Measurements from ENCODE around the gene AKIRIN1.

The AKIRIN1 gene

DNA sequence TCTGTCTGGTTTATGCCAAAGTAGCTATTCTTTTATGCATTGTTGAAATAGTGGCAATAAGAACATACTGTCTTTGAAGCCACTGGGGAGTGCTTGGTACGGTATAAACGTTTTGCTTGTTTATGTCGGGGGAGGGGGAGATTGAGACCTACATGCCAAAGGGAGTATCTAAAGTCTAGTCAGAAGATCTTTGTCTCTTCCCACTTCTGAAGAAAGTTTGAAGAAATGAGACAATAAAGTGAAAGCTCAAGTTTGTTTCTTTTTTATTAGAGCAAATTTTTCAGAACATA is 6.8 kb downstream of the AKIRIN1 start:
- no peak for ATAC-seq
- TF ChIP-seq GLIS3 (CRISPR knock-in tag; IDR thresholded peaks at IDR 0.05): no peak
- TF ChIP-seq, protein P1, sequence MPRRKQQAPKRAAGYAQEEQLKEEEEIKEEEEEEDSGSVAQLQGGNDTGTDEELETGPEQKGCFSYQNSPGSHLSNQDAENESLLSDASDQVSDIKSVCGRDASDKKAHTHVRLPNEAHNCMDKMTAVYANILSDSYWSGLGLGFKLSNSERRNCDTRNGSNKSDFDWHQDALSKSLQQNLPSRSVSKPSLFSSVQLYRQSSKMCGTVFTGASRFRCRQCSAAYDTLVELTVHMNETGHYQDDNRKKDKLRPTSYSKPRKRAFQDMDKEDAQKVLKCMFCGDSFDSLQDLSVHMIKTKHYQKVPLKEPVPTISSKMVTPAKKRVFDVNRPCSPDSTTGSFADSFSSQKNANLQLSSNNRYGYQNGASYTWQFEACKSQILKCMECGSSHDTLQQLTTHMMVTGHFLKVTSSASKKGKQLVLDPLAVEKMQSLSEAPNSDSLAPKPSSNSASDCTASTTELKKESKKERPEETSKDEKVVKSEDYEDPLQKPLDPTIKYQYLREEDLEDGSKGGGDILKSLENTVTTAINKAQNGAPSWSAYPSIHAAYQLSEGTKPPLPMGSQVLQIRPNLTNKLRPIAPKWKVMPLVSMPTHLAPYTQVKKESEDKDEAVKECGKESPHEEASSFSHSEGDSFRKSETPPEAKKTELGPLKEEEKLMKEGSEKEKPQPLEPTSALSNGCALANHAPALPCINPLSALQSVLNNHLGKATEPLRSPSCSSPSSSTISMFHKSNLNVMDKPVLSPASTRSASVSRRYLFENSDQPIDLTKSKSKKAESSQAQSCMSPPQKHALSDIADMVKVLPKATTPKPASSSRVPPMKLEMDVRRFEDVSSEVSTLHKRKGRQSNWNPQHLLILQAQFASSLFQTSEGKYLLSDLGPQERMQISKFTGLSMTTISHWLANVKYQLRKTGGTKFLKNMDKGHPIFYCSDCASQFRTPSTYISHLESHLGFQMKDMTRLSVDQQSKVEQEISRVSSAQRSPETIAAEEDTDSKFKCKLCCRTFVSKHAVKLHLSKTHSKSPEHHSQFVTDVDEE (CRISPR knock-in tag; IDR thresholded peaks at IDR 0.05): no peak
- TF ChIP-seq, protein P2, sequence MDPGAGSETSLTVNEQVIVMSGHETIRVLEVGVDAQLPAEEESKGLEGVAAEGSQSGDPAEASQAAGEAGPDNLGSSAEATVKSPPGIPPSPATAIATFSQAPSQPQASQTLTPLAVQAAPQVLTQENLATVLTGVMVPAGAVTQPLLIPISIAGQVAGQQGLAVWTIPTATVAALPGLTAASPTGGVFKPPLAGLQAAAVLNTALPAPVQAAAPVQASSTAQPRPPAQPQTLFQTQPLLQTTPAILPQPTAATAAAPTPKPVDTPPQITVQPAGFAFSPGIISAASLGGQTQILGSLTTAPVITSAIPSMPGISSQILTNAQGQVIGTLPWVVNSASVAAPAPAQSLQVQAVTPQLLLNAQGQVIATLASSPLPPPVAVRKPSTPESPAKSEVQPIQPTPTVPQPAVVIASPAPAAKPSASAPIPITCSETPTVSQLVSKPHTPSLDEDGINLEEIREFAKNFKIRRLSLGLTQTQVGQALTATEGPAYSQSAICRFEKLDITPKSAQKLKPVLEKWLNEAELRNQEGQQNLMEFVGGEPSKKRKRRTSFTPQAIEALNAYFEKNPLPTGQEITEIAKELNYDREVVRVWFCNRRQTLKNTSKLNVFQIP (CRISPR knock-in tag; IDR thresholded peaks at IDR 0.05; ENCODE audit: borderline replicate concordance, low read depth): no peak
- no peak for TF ChIP-seq TOX (CRISPR knock-in tag; IDR thresholded peaks at IDR 0.05; ENCODE audit: borderline replicate concordance)
- no peak for TF ChIP-seq ZNF565 (CRISPR knock-in tag; conservative IDR thresholded peaks at IDR 0.05; ENCODE audit: low read depth)
- no peak for TF ChIP-seq OSR1 (CRISPR knock-in tag; IDR thresholded peaks at IDR 0.05)
- TF ChIP-seq ESRRG (CRISPR knock-in tag; IDR thresholded peaks at IDR 0.05): no peak
- TF ChIP-seq ZNF70 (CRISPR knock-in tag; IDR thresholded peaks at IDR 0.05): no peak
- TF ChIP-seq, protein P3, sequence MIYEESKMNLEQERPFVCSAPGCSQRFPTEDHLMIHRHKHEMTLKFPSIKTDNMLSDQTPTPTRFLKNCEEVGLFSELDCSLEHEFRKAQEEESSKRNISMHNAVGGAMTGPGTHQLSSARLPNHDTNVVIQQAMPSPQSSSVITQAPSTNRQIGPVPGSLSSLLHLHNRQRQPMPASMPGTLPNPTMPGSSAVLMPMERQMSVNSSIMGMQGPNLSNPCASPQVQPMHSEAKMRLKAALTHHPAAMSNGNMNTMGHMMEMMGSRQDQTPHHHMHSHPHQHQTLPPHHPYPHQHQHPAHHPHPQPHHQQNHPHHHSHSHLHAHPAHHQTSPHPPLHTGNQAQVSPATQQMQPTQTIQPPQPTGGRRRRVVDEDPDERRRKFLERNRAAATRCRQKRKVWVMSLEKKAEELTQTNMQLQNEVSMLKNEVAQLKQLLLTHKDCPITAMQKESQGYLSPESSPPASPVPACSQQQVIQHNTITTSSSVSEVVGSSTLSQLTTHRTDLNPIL (CRISPR knock-in tag; IDR thresholded peaks at IDR 0.05; ENCODE audit: low read depth): no peak
- no peak for TF ChIP-seq ZFP30 (CRISPR knock-in tag; IDR thresholded peaks at IDR 0.05)
- no peak for TF ChIP-seq TCF4 (CRISPR knock-in tag; IDR thresholded peaks at IDR 0.05; ENCODE audit: borderline replicate concordance)
- no peak for TF ChIP-seq SNAI2 (CRISPR knock-in tag; IDR thresholded peaks at IDR 0.05)
- no peak for TF ChIP-seq ZFP3 (CRISPR knock-in tag; IDR thresholded peaks at IDR 0.05)
- TF ChIP-seq, protein P4, sequence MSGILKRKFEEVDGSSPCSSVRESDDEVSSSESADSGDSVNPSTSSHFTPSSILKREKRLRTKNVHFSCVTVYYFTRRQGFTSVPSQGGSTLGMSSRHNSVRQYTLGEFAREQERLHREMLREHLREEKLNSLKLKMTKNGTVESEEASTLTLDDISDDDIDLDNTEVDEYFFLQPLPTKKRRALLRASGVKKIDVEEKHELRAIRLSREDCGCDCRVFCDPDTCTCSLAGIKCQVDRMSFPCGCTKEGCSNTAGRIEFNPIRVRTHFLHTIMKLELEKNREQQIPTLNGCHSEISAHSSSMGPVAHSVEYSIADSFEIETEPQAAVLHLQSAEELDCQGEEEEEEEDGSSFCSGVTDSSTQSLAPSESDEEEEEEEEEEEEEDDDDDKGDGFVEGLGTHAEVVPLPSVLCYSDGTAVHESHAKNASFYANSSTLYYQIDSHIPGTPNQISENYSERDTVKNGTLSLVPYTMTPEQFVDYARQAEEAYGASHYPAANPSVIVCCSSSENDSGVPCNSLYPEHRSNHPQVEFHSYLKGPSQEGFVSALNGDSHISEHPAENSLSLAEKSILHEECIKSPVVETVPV (CRISPR knock-in tag; IDR thresholded peaks at IDR 0.05): no peak
- TF ChIP-seq ISL1 (CRISPR knock-in tag; IDR thresholded peaks at IDR 0.05): no peak
- no peak for TF ChIP-seq RARB (CRISPR knock-in tag; IDR thresholded peaks at IDR 0.05)
- no peak for TF ChIP-seq BACH2 (CRISPR knock-in tag; IDR thresholded peaks at IDR 0.05; ENCODE audit: borderline replicate concordance)

DNA sequence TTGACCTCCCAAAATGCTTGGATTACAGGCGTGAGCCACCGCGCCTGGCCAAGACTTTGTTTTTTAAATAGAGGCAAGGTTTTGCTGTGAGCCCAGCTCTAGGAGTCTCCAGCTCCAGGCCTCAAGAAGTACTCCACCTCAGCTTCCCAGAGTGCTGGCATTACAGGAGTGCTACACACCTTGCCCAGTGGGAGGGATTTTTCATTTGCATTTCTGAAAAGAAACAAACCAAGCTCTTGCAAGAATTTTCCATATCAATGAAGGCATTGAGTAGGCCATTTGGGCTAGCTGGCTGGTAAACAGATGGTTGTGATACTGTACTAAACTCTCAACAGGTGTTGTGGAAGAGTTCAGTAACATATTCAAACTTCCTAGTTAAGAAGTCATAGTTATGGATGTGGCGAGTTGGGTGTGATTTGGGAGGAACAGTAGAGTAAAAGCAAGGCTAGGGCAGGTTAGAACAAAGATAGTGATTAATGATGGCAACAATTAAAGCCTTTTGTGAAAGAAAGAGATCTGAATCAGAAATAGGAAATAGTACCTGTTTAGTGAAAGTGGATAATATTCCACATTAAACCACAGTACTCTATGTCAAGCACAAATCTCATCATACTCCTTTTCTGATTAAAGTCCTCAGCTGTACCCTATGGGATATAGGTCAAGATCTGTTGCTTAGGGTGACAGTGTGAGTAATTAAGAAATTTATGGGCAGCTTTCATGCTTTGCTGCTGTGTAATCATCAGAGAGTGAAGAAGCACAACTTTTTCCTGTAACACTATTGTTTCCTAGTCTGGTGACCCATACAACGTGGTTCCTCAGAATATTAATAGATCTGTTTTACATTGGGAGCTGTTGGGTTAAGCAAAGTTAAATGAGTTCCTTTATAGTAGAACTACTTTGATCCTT is 10.7 kb downstream of the AKIRIN1 start:
- no peak for ATAC-seq
- TF ChIP-seq ARNTL (CRISPR knock-in tag; IDR thresholded peaks at IDR 0.05; ENCODE audit: borderline replicate concordance, low read depth) (no peak), ZNF565 (CRISPR knock-in tag; conservative IDR thresholded peaks at IDR 0.05; ENCODE audit: low read depth) (no peak), OSR1 (CRISPR knock-in tag; IDR thresholded peaks at IDR 0.05) (no peak), GLIS3 (CRISPR knock-in tag; IDR thresholded peaks at IDR 0.05) (no peak), PPARA (CRISPR knock-in tag; IDR thresholded peaks at IDR 0.05; ENCODE audit: borderline replicate concordance) (no peak), ESRRG (CRISPR knock-in tag; IDR thresholded peaks at IDR 0.05) (no peak), CSDC2 (CRISPR knock-in tag; IDR thresholded peaks at IDR 0.05) (no peak), ZFP30 (CRISPR knock-in tag; IDR thresholded peaks at IDR 0.05) (no peak), TOX (CRISPR knock-in tag; IDR thresholded peaks at IDR 0.05; ENCODE audit: borderline replicate concordance) (no peak)

DNA sequence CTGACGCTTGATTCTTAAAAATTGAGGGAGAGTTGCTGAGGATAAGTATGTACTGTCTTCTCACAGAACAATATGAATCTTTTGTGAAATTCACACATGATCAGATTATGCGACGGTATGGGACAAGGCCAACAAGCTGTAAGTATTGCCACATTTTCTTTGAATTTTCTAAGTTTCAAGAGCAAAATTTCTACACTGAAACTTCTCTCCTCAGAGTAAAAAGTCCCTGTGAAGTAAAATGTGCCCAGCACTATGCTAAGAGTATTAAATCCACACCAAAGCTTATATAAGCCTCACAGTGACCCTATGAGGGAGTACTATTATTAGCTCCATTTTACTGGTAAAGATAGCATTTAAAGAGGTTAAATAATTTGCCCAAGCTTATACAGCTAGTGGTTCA is 12.2 kb downstream of the AKIRIN1 start:
- ATAC-seq: no peak; the same call in 2 of the 3 replicates
- no peak for TF ChIP-seq BACH2 (CRISPR knock-in tag; IDR thresholded peaks at IDR 0.05; ENCODE audit: borderline replicate concordance)
- TF ChIP-seq RARB (CRISPR knock-in tag; IDR thresholded peaks at IDR 0.05): no peak
- TF ChIP-seq ZC3H10 (CRISPR knock-in tag; IDR thresholded peaks at IDR 0.05): no peak
- TF ChIP-seq, protein P2 (CRISPR knock-in tag; IDR thresholded peaks at IDR 0.05; ENCODE audit: borderline replicate concordance, low read depth): no peak
- TF ChIP-seq, protein P5, sequence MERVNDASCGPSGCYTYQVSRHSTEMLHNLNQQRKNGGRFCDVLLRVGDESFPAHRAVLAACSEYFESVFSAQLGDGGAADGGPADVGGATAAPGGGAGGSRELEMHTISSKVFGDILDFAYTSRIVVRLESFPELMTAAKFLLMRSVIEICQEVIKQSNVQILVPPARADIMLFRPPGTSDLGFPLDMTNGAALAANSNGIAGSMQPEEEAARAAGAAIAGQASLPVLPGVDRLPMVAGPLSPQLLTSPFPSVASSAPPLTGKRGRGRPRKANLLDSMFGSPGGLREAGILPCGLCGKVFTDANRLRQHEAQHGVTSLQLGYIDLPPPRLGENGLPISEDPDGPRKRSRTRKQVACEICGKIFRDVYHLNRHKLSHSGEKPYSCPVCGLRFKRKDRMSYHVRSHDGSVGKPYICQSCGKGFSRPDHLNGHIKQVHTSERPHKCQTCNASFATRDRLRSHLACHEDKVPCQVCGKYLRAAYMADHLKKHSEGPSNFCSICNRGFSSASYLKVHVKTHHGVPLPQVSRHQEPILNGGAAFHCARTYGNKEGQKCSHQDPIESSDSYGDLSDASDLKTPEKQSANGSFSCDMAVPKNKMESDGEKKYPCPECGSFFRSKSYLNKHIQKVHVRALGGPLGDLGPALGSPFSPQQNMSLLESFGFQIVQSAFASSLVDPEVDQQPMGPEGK (CRISPR knock-in tag; IDR thresholded peaks at IDR 0.05; ENCODE audit: borderline replicate concordance): no peak
- TF ChIP-seq ZNF70 (CRISPR knock-in tag; IDR thresholded peaks at IDR 0.05): no peak
- TF ChIP-seq SNAI2 (CRISPR knock-in tag; IDR thresholded peaks at IDR 0.05): no peak
- TF ChIP-seq, protein P1 (CRISPR knock-in tag; IDR thresholded peaks at IDR 0.05): no peak
- TF ChIP-seq ZFP3 (CRISPR knock-in tag; IDR thresholded peaks at IDR 0.05): no peak
- no peak for TF ChIP-seq ZNF565 (CRISPR knock-in tag; conservative IDR thresholded peaks at IDR 0.05; ENCODE audit: low read depth)
- TF ChIP-seq ARNTL (CRISPR knock-in tag; IDR thresholded peaks at IDR 0.05; ENCODE audit: borderline replicate concordance, low read depth): no peak
- TF ChIP-seq ZFP30 (CRISPR knock-in tag; IDR thresholded peaks at IDR 0.05): no peak
- no peak for TF ChIP-seq OSR1 (CRISPR knock-in tag; IDR thresholded peaks at IDR 0.05)

Data from SK-N-SH treated with all-trans-retinoic acid at 6 μM for 48 hours (cell line).